PFSK-1 (cell line): ENCODE measurements around the gene CCDC192.

Experiments used
- FOXP2 ChIP-seq: optimal IDR thresholded peaks from 2 replicates; pipeline ENCODE3; 2011; ENCODE audit warnings: borderline replicate concordance, control low read depth, inconsistent platforms; ENCODE audit not compliant: insufficient read depth; ENCODE audit errors: extremely low read length, extremely low read depth
- POLR2AphosphoS5 ChIP-seq: IDR thresholded peaks from 2 replicates; pipeline ENCODE4 v1.6.1; 2012; ENCODE audit warnings: low read depth, mild to moderate bottlenecking, control low read depth, low read length, moderate library complexity
- REST ChIP-seq, 2 experiments: IDR thresholded peaks; 2 replicates each; pipeline versions ENCODE4 v1.6.1 to v1.8.0; 2011 to 2012; ENCODE audit warnings: low read depth in 2 of 2, low read length in 2 of 2, control low read depth in 1 of 2, inconsistent platforms in 1 of 2, mild to moderate bottlenecking in 1 of 2, moderate library complexity in 1 of 2; ENCODE audit not compliant: insufficient read depth in 1 of 2

DNA sequence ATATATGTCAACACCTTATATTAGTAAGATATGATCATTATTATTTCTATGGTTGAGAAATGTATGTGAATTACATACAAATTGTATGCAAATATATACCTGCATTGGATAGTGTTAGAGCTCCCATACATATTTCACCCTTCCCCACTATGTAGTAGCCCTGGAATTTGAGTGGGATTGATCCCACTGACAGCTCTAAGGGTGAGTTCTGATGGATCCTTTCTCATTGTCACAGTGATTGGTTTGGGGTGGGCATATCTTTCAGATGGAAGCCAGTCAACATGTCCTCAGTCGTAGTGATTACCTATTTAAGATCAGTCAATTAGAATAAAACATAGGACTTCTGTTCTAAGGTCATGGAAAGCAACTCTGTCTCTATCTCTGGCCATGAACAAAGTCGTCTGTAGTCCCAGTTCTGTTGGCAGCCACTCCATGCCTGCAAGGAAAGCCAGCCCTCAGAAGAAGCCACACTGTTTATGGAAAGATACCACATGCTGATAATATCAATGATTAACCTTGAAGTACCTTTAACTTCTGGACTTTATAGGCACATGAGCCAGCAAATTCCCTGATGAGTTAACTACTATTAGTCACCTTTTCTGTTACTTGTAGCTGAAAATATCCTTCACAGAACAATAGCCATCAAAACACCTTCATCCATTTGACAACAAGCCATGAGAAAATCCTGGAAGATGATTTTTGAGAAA, 5.1 kb upstream of the CCDC192 start:
- no peak for TF ChIP-seq POLR2AphosphoS5
- no peak for TF ChIP-seq REST (IDR thresholded peaks at IDR 0.05; ENCODE audit: insufficient read depth in 1 of 2, low read depth in 2 of 2, low read length in 2 of 2)
- TF ChIP-seq FOXP2: no peak
